HEK293 (cell line): ENCODE measurements around the gene SLC8A2.

Experiments
- CTCF ChIA-PET: fragments of 350-600 bp; formaldehyde crosslinking; extraction: SDS; loops from one replicate; lab custom pipeline; 2021; ENCODE audit warnings: antibody characterized with exemption; lab: Yijun Ruan, JAX
- POLR2A ChIA-PET: fragments of 300-600 bp; formaldehyde crosslinking; extraction: SDS; loops from one replicate; lab custom pipeline; 2020; ENCODE audit warnings: antibody characterized with exemption, inconsistent platforms; lab: Yijun Ruan, JAX
- H3K27ac ChIP-seq: fragments of 200-500 bp; sonication (Bioruptor generic); 2 replicates; pipeline ENCODE4 v1.5.1; 2014; ENCODE audit warnings: low read depth, low read length, control low read depth, inconsistent platforms; ENCODE audit errors: extremely low read depth
- H3K36me3 ChIP-seq, 2 experiments: fragments of 200-500 bp in 1 of 2; sonication (Bioruptor generic) in 1 of 2; 1 replicate in 1 of 2; 2 replicates in 1 of 2; pipeline ENCODE4 v1.5.1; 2014 to 2017; ENCODE audit warnings: inconsistent platforms in 2 of 2, low read length in 2 of 2; ENCODE audit not compliant: control insufficient read depth in 2 of 2, insufficient read depth in 1 of 2
- H3K4me1 ChIP-seq: fragments of 200-500 bp; sonication (Bioruptor generic); 2 replicates; pipeline ENCODE4 v1.5.1; 2014; ENCODE audit warnings: mild to moderate bottlenecking, low read length, inconsistent platforms; ENCODE audit not compliant: control insufficient read depth, insufficient read depth
- H3K4me3 ChIP-seq: 2 replicates; pipeline ENCODE4 v1.5.1; 2011; ENCODE audit warnings: low read depth, mild to moderate bottlenecking, control low read depth, low read length, moderate library complexity
- H3K9me3 ChIP-seq: fragments of 200-500 bp; sonication (Bioruptor generic); 2 replicates; pipeline ENCODE4 v1.5.1; 2014; ENCODE audit warnings: low read depth, low read length, inconsistent platforms; ENCODE audit not compliant: control insufficient read depth, insufficient read depth
- CTCF ChIP-seq: fragments of 450-650 bp; formaldehyde crosslinking; IDR thresholded peaks from 2 replicates; pipeline ENCODE4 v1.5.1; 2016; ENCODE audit warnings: missing biosample characterization, missing genetic modification characterization
- EGR2 ChIP-seq: fragments of 450-650 bp; formaldehyde crosslinking; IDR thresholded peaks from 2 replicates; pipeline ENCODE4 v1.5.1; 2016; ENCODE audit warnings: low read depth, missing biosample characterization, missing genetic modification characterization
- GLIS1 ChIP-seq: fragments of 450-650 bp; formaldehyde crosslinking; IDR thresholded peaks from 2 replicates; pipeline ENCODE4 v1.5.1; 2016; ENCODE audit warnings: missing biosample characterization, missing genetic modification characterization
- KLF1 ChIP-seq: fragments of 450-650 bp; formaldehyde crosslinking; IDR thresholded peaks from 2 replicates; pipeline ENCODE4 v1.5.1; 2016; ENCODE audit warnings: missing biosample characterization, missing genetic modification characterization
- KLF10 ChIP-seq: fragments of 450-650 bp; IDR thresholded peaks from 2 replicates; pipeline ENCODE4 v1.5.1; 2018; ENCODE audit warnings: missing biosample characterization, mild to moderate bottlenecking, missing genetic modification characterization
- KLF9 ChIP-seq: fragments of 450-650 bp; formaldehyde crosslinking; IDR thresholded peaks from 2 replicates; pipeline ENCODE4 v1.5.1; 2016; ENCODE audit warnings: missing biosample characterization, missing genetic modification characterization, low read depth
- MZF1 ChIP-seq: fragments of 450-650 bp; formaldehyde crosslinking; IDR thresholded peaks from 2 replicates; pipeline ENCODE4 v1.5.1; 2017; ENCODE audit warnings: missing biosample characterization, missing genetic modification characterization, borderline replicate concordance
- PRDM2 ChIP-seq: fragments of 450-650 bp; formaldehyde crosslinking; IDR thresholded peaks from 2 replicates; pipeline ENCODE4 v1.5.1; 2016; ENCODE audit warnings: missing biosample characterization, missing genetic modification characterization, borderline replicate concordance
- TRIM28 ChIP-seq: IDR thresholded peaks from 2 replicates; pipeline ENCODE4 v1.6.1; 2011; ENCODE audit warnings: low read length, control low read depth, borderline replicate concordance
- ZFHX2 ChIP-seq: fragments of 450-650 bp; formaldehyde crosslinking; conservative IDR thresholded peaks from 2 replicates; pipeline ENCODE4 v1.5.1; 2016; ENCODE audit warnings: missing biosample characterization, missing genetic modification characterization
- ZIC2 ChIP-seq: fragments of 450-650 bp; formaldehyde crosslinking; IDR thresholded peaks from 2 replicates; pipeline ENCODE4 v1.5.1; 2016; ENCODE audit warnings: missing biosample characterization, missing genetic modification characterization
- ZNF132 ChIP-seq: fragments of 450-650 bp; formaldehyde crosslinking; IDR thresholded peaks from 2 replicates; pipeline ENCODE4 v1.5.1; 2017; ENCODE audit warnings: missing biosample characterization, missing genetic modification characterization, borderline replicate concordance
- ZNF138 ChIP-seq: fragments of 450-650 bp; formaldehyde crosslinking; IDR thresholded peaks from 2 replicates; pipeline ENCODE4 v1.5.1; 2016; ENCODE audit warnings: missing biosample characterization, missing genetic modification characterization, borderline replicate concordance
- ZNF174 ChIP-seq: fragments of 450-650 bp; formaldehyde crosslinking; IDR thresholded peaks from 2 replicates; pipeline ENCODE4 v1.5.0; 2017; ENCODE audit warnings: missing biosample characterization, mild to moderate bottlenecking, missing genetic modification characterization
- ZNF23 ChIP-seq: fragments of 450-650 bp; formaldehyde crosslinking; IDR thresholded peaks from 2 replicates; pipeline ENCODE4 v1.5.1; 2016; ENCODE audit warnings: missing biosample characterization, missing genetic modification characterization, borderline replicate concordance
- ZNF302 ChIP-seq: fragments of 450-650 bp; formaldehyde crosslinking; IDR thresholded peaks from 2 replicates; pipeline ENCODE4 v1.5.1; 2016; ENCODE audit warnings: missing biosample characterization, missing genetic modification characterization, low read depth
- ZNF350 ChIP-seq: fragments of 450-650 bp; formaldehyde crosslinking; IDR thresholded peaks from 2 replicates; pipeline ENCODE4 v1.5.0; 2017; ENCODE audit warnings: missing biosample characterization, mild to moderate bottlenecking, missing genetic modification characterization
- ZNF394 ChIP-seq: fragments of 450-650 bp; formaldehyde crosslinking; IDR thresholded peaks from 2 replicates; pipeline ENCODE4 v1.5.1; 2016; ENCODE audit warnings: missing biosample characterization, missing genetic modification characterization, mild to moderate bottlenecking, moderate library complexity, borderline replicate concordance
- ZNF521 ChIP-seq: fragments of 450-650 bp; formaldehyde crosslinking; IDR thresholded peaks from 2 replicates; pipeline ENCODE4 v1.5.1; 2017; ENCODE audit warnings: missing biosample characterization, mild to moderate bottlenecking, missing genetic modification characterization
- ZNF530 ChIP-seq: fragments of 450-650 bp; formaldehyde crosslinking; IDR thresholded peaks from 2 replicates; pipeline ENCODE4 v1.5.1; 2016; ENCODE audit warnings: low read depth, missing biosample characterization, missing genetic modification characterization
- ZNF548 ChIP-seq: fragments of 450-650 bp; formaldehyde crosslinking; IDR thresholded peaks from 2 replicates; pipeline ENCODE4 v1.5.1; 2016; ENCODE audit warnings: missing biosample characterization, missing genetic modification characterization
- ZNF549 ChIP-seq: fragments of 450-650 bp; IDR thresholded peaks from 2 replicates; pipeline ENCODE4 v1.5.1; 2018; ENCODE audit warnings: missing biosample characterization, missing genetic modification characterization, mild to moderate bottlenecking, inconsistent platforms, moderate library complexity
- ZNF621 ChIP-seq: fragments of 450-650 bp; formaldehyde crosslinking; IDR thresholded peaks from 2 replicates; pipeline ENCODE4 v1.5.1; 2017; ENCODE audit warnings: missing biosample characterization, missing genetic modification characterization
- TF ChIP-seq, protein P1 (sequence below): fragments of 450-650 bp; formaldehyde crosslinking; IDR thresholded peaks from 2 replicates; pipeline ENCODE4 v1.5.1; 2017; ENCODE audit warnings: missing biosample characterization, mild to moderate bottlenecking, missing genetic modification characterization, moderate library complexity

SLC8A2 gene

DNA sequence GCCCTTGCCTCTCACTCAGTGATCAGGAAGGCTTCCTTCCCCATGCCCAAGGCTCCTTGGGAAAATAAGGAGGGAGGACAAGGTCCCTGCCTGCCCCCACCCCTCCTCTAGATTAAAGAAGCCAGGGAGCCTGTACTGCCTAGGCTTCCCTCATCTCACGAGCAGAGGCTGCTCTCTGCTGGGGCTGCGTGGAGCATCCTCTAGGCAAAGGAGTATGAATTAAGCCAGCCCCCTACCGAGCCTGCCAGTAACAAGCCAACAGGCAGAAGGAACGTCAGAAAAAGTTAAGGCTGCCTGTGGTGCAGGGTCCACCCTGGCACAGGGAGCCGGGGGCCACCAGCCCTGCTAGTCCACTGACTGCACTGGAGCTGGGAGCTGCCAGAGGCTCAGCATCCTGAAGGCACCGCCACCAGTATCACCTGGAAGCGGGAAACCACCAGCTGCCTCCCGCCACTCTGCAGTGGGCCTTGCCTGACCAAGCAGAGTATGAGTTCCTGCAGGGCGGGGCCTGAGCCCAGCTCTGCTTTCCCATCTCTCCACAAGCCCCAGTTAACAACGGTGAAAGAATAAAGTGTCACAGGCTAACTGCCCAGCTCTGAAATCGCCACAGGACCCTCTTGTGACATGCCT lies 36.3 kb upstream of the SLC8A2 start:
- ChIA-PET CTCF (interaction anchor here (0.5 to 1.1 kb wide), 4 partner anchors 24 to 71 kb away, joined by 3 to 9 read pairs (median 5); partner anchors contain the start of gene KPTN), POLR2A (interaction anchor here (1.4 kb wide), 1 partner anchor 17 kb away, joined by 3 read pairs; no protein-coding TSS in a partner anchor)
- Histone ChIP-seq H3K9me3 (no peaks in the 10 kb centered on the region), H3K27ac (no peak overlapping the region), H3K4me1 (peaks cover 11% of the 10 kb centered on the region), H3K4me3 (no peak overlapping the region), H3K36me3 (peaks cover 7 to 51% of the 10 kb centered on the region in 2 experiments; a peak in 2 of 3 replicates)
- TF ChIP-seq GLIS1 (tag by site-specific recombination) (peak; percentile 68), KLF9 (no peak), CTCF (peak; percentile 71), ZIC2 (tag by site-specific recombination) (peak; percentile 76)

- no peak overlapping the region for H3K4me3 ChIP-seq
- H3K36me3 ChIP-seq = peaks cover 16 to 58% of the 10 kb centered on the region in 2 experiments
- H3K27ac ChIP-seq = no peak overlapping the region
- CTCF ChIA-PET = interaction anchor here (1.5 kb wide), 1 partner anchor 8 kb away, joined by 4 read pairs; the partner anchor contains the start of gene NAPA
- H3K4me1 ChIP-seq = 0 out of 2 replicates have a peak, but pooled peaks cover under 1% of the 10 kb centered on the region
- POLR2A ChIA-PET = interaction anchor here (1.4 kb wide), 1 partner anchor 16 kb away, joined by 3 read pairs; no protein-coding TSS in a partner anchor
- H3K9me3 ChIP-seq = no peaks in the 10 kb centered on the region
- no peak for TF ChIP-seq ZNF548 (tag by site-specific recombination)
- TF ChIP-seq ZNF174 (tag by site-specific recombination) = no peak
- peak; percentile 67 for TF ChIP-seq ZFHX2 (tag by site-specific recombination)
- TF ChIP-seq ZNF521 (tag by site-specific recombination) = no peak
- TF ChIP-seq ZNF138 (tag by site-specific recombination) = no peak
- peak; percentile 70 for TF ChIP-seq EGR2 (tag by site-specific recombination)
- no peak for TF ChIP-seq ZNF621
- no peak for TF ChIP-seq MZF1 (tag by site-specific recombination)
- TF ChIP-seq KLF10 = no peak
- TF ChIP-seq ZNF394 (tag by site-specific recombination) = no peak
- TF ChIP-seq ZNF530 (tag by site-specific recombination) = no peak
- no peak for TF ChIP-seq ZNF549 (tag by site-specific recombination)
- TF ChIP-seq, protein P1, sequence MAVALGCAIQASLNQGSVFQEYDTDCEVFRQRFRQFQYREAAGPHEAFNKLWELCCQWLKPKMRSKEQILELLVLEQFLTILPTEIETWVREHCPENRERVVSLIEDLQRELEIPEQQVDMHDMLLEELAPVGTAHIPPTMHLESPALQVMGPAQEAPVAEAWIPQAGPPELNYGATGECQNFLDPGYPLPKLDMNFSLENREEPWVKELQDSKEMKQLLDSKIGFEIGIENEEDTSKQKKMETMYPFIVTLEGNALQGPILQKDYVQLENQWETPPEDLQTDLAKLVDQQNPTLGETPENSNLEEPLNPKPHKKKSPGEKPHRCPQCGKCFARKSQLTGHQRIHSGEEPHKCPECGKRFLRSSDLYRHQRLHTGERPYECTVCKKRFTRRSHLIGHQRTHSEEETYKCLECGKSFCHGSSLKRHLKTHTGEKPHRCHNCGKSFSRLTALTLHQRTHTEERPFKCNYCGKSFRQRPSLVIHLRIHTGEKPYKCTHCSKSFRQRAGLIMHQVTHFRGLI (tag by site-specific recombination) = no peak
- TF ChIP-seq ZNF302 (tag by site-specific recombination) = no peak
- no peak for TF ChIP-seq PRDM2 (tag by site-specific recombination)
- no peak for TF ChIP-seq ZNF23 (tag by site-specific recombination)
- no peak for TF ChIP-seq ZNF350 (tag by site-specific recombination)
- no peak for TF ChIP-seq KLF1
- TF ChIP-seq ZNF132 (tag by site-specific recombination) = no peak
- TF ChIP-seq TRIM28 = no peak
These were observed 35.3 kb upstream of the SLC8A2 start for GRCh38 chr19:47507012-47507411.
